Adrenal gland (tissue), 12 donors: ENCODE measurements around the gene GLT6D1. TPM values are rescaled to one million over a fixed set of nuclear protein-coding genes. Genes with fewer than 3 reads are reported as not detected.

Source experiments
- DNase-seq, 7 donors: peaks; one replicate each; pipeline ENCODE4 v3.0.0-alpha.2; 2019 to 2020
- H3K27ac ChIP-seq, 5 donors: fragments of 200-600 bp; sonication (generic) in 4 of 5; 1 replicate in 3 of 5; 2 replicates in 2 of 5; pipeline versions ENCODE4 v1.5.1 to v1.8.0; 2016 to 2020; ENCODE audit warnings: mild to moderate bottlenecking in 1 of 5
- H3K27me3 ChIP-seq: fragments of 200-600 bp; 2 replicates; pipeline ENCODE4 v1.8.0; 2021
- H3K36me3 ChIP-seq, 2 donors: fragments of 200-600 bp; replicated peaks in 1 of 2; 1 replicate in 1 of 2; 2 replicates in 1 of 2; pipeline versions ENCODE4 v1.5.1 to v1.8.0; 2018 to 2022
- H3K4me1 ChIP-seq, 2 donors: fragments of 200-600 bp; replicated peaks in 1 of 2; 1 replicate in 1 of 2; 2 replicates in 1 of 2; pipeline versions ENCODE4 v1.5.1 to v1.8.0; 2018 to 2021
- H3K4me3 ChIP-seq, 4 donors: fragments of 200-600 bp; sonication (generic) in 3 of 4; one replicate each; pipeline ENCODE4 v1.5.1; 2016 to 2018
- H3K9me3 ChIP-seq, 3 donors: fragments of 200-600 bp; sonication (generic) in 1 of 3; replicated peaks in 1 of 3; 1 replicate in 2 of 3; 2 replicates in 1 of 3; pipeline versions ENCODE4 v1.5.1 to v1.8.0; 2016 to 2021
- CTCF ChIP-seq, 6 experiments: fragments of 450-650 bp in 4 of 6; fragments of 200-600 bp in 2 of 6; sonication (generic) in 1 of 6; IDR thresholded peaks; 1 replicate in 5 of 6; 2 replicates in 1 of 6; pipeline versions ENCODE4 v1.5.1 to v1.8.0; 2016 to 2021; ENCODE audit warnings: antibody characterized with exemption in 6 of 6, mild to moderate bottlenecking in 2 of 6, moderate library complexity in 1 of 6
- POLR2A ChIP-seq, 2 donors: fragments of 450-650 bp; IDR thresholded peaks; one replicate each; pipeline ENCODE4 v1.6.1; 2017; ENCODE audit warnings: antibody characterized with exemption in 2 of 2, mild to moderate bottlenecking in 2 of 2, moderate library complexity in 1 of 2
- WGBS, 4 donors: extraction: QIAGEN DNeasy Blood & Tissue Kit in 2 of 4; methylation state at CpG; one replicate each; pipeline versions ENCODE4 v1.1.5 to v1.1.7; 2013 to 2017; 5-methylcytosine and 5-hydroxymethylcytosine counted together
- intact Hi-C, 2 donors: fragments of 100-400 bp; cut with DNase I; formaldehyde crosslinking; loops; one replicate each; pipeline versions ENCODE4 v1.14.1 to v1.15.0; 2022 to 2023
- polyA plus RNA-seq, 3 donors: library from polyadenylated mRNA; stranded (reverse); fragments of 200-250 nt in 2 of 3; fragments of 350-450 nt in 1 of 3; fragmentation: Illumina TruSeq in 1 of 3; extraction: RNeasy Lipid Tissue Mini Kit (QIAGEN cat#74804) in 1 of 3; gene quantifications; one replicate each; pipeline ENCODE4 v1.2.3, GENCODE V29; 2013 to 2014
- total RNA-seq, 9 donors: library from RNA; depleted of rRNA in 4 of 9; stranded (reverse); fragments of >200 nt in 4 of 9; fragments of 120-200 nt in 1 of 9; fragmentation: NEBNext Ultra II Directional in 1 of 9; extraction: Animal tissue kit (Norgen Biotek cat#: 25700) in 1 of 9; gene quantifications; one replicate each; pipeline versions ENCODE4 v1.1.0 to v1.2.4, GENCODE V29; 2013 to 2023
- donor health status: healthy with polysubstance abuse.
- donor health status: Bipolar disorder and iron deficiency.
- donor health status: DM: yes; HTN: yes; CAD: no.
- donor health status: DM: no; HTN: no; CAD: no.
- donor health status: DM: no; HTN: no; CAD: no.
- donor health status: DM: yes; HTN: yes; CAD: no.

The GLT6D1 gene
- total and polyA plus RNA-seq, 12 donors, result not detected

- peaks cover 9% of the 10 kb centered on the region for H3K27me3 ChIP-seq
- WGBS, 4 donors, result 60 to 86% (median 75%) methylated on average over 1 to 13 of the region's 13 CpGs
- H3K4me3 ChIP-seq, result no peak overlapping the region
- H3K9me3 ChIP-seq, result no peaks in the 10 kb centered on the region
- H3K4me1 ChIP-seq, result no peaks in the 10 kb centered on the region
- intact Hi-C loops, result no loop called here
- H3K36me3 ChIP-seq, result no peaks in the 10 kb centered on the region
- no peak for DNase-seq
- no peak overlapping the region for H3K27ac ChIP-seq
- TF ChIP-seq POLR2A (IDR thresholded peaks at IDR 0.05), result no peak
- TF ChIP-seq CTCF (IDR thresholded peaks at IDR 0.05), result no peak
Measured at GRCh38 chr9:135617991-135618411, 21.3 kb downstream of the GLT6D1 start.

GRCh38 chr9:135617538-135617900 is 21.8 kb downstream of the GLT6D1 start:
- H3K9me3 ChIP-seq, result no peaks in the 10 kb centered on the region
- 78 to 90% (median 84%) methylated on average over 7 to 13 of the region's 13 CpGs for WGBS, 4 donors
- no peak for DNase-seq
- TF ChIP-seq POLR2A (IDR thresholded peaks at IDR 0.05), result no peak
- no peak for TF ChIP-seq CTCF (IDR thresholded peaks at IDR 0.05)
- no peak overlapping the region for H3K4me3 ChIP-seq
- H3K4me1 ChIP-seq, result no peaks in the 10 kb centered on the region
- peaks cover 9% of the 10 kb centered on the region for H3K27me3 ChIP-seq
- no peak overlapping the region for H3K27ac ChIP-seq
- H3K36me3 ChIP-seq, result no peaks in the 10 kb centered on the region
- intact Hi-C loops, result no loop called here

- 71 to 81% (median 76%) methylated on average over 22 to 34 of the region's 34 CpGs for WGBS, 4 donors
- intact Hi-C loops, result no loop called here
- H3K27me3 ChIP-seq, result peaks cover 9% of the 10 kb centered on the region
Measured at GRCh38 chr9:135616619-135617537, 22.5 kb downstream of the GLT6D1 start.

More at GRCh38 chr9:135616619-135617537, 22.5 kb downstream of the GLT6D1 start:
- no peak overlapping the region for H3K4me3 ChIP-seq
- no peaks in the 10 kb centered on the region for H3K9me3 ChIP-seq
- TF ChIP-seq CTCF (IDR thresholded peaks at IDR 0.05) (no peak), POLR2A (IDR thresholded peaks at IDR 0.05) (no peak)
- H3K27ac ChIP-seq, result no peak overlapping the region
- DNase-seq, result no peak
- H3K36me3 ChIP-seq, result no peaks in the 10 kb centered on the region
- no peaks in the 10 kb centered on the region for H3K4me1 ChIP-seq
